Adrenal gland (tissue), 12 donors: ENCODE results near the gene ELN. TPM values are rescaled to one million over a fixed set of nuclear protein-coding genes. Genes with fewer than 3 reads are reported as not detected.

Source experiments
- DNase-seq, 7 donors: peaks; one replicate each; pipeline ENCODE4 v3.0.0-alpha.2; 2019 to 2020
- H3K27ac ChIP-seq, 5 donors: fragments of 200-600 bp; sonication (generic) in 4 of 5; 1 replicate in 3 of 5; 2 replicates in 2 of 5; pipeline versions ENCODE4 v1.5.1 to v1.8.0; 2016 to 2020; ENCODE audit warnings: mild to moderate bottlenecking in 1 of 5
- H3K27me3 ChIP-seq: fragments of 200-600 bp; 2 replicates; pipeline ENCODE4 v1.8.0; 2021
- H3K36me3 ChIP-seq, 2 donors: fragments of 200-600 bp; replicated peaks in 1 of 2; 1 replicate in 1 of 2; 2 replicates in 1 of 2; pipeline versions ENCODE4 v1.5.1 to v1.8.0; 2018 to 2022
- H3K4me1 ChIP-seq, 2 donors: fragments of 200-600 bp; replicated peaks in 1 of 2; 1 replicate in 1 of 2; 2 replicates in 1 of 2; pipeline versions ENCODE4 v1.5.1 to v1.8.0; 2018 to 2021
- H3K4me3 ChIP-seq, 4 donors: fragments of 200-600 bp; sonication (generic) in 3 of 4; one replicate each; pipeline ENCODE4 v1.5.1; 2016 to 2018
- H3K9me3 ChIP-seq, 3 donors: fragments of 200-600 bp; sonication (generic) in 1 of 3; replicated peaks in 1 of 3; 1 replicate in 2 of 3; 2 replicates in 1 of 3; pipeline versions ENCODE4 v1.5.1 to v1.8.0; 2016 to 2021
- CTCF ChIP-seq, 6 experiments: fragments of 450-650 bp in 4 of 6; fragments of 200-600 bp in 2 of 6; sonication (generic) in 1 of 6; IDR thresholded peaks; 1 replicate in 5 of 6; 2 replicates in 1 of 6; pipeline versions ENCODE4 v1.5.1 to v1.8.0; 2016 to 2021; ENCODE audit warnings: antibody characterized with exemption in 6 of 6, mild to moderate bottlenecking in 2 of 6, moderate library complexity in 1 of 6
- POLR2A ChIP-seq, 2 donors: fragments of 450-650 bp; IDR thresholded peaks; one replicate each; pipeline ENCODE4 v1.6.1; 2017; ENCODE audit warnings: antibody characterized with exemption in 2 of 2, mild to moderate bottlenecking in 2 of 2, moderate library complexity in 1 of 2
- WGBS, 4 donors: extraction: QIAGEN DNeasy Blood & Tissue Kit in 2 of 4; methylation state at CpG; one replicate each; pipeline versions ENCODE4 v1.1.5 to v1.1.7; 2013 to 2017; 5-methylcytosine and 5-hydroxymethylcytosine counted together
- intact Hi-C, 2 donors: fragments of 100-400 bp; cut with DNase I; formaldehyde crosslinking; loops; one replicate each; pipeline versions ENCODE4 v1.14.1 to v1.15.0; 2022 to 2023
- polyA plus RNA-seq, 3 donors: library from polyadenylated mRNA; stranded (reverse); fragments of 200-250 nt in 2 of 3; fragments of 350-450 nt in 1 of 3; fragmentation: Illumina TruSeq in 1 of 3; extraction: RNeasy Lipid Tissue Mini Kit (QIAGEN cat#74804) in 1 of 3; gene quantifications; one replicate each; pipeline ENCODE4 v1.2.3, GENCODE V29; 2013 to 2014
- total RNA-seq, 9 donors: library from RNA; depleted of rRNA in 4 of 9; stranded (reverse); fragments of >200 nt in 4 of 9; fragments of 120-200 nt in 1 of 9; fragmentation: NEBNext Ultra II Directional in 1 of 9; extraction: Animal tissue kit (Norgen Biotek cat#: 25700) in 1 of 9; gene quantifications; one replicate each; pipeline versions ENCODE4 v1.1.0 to v1.2.4, GENCODE V29; 2013 to 2023
- donor health status: healthy with polysubstance abuse.
- donor health status: Bipolar disorder and iron deficiency.
- donor health status: DM: yes; HTN: yes; CAD: no.
- donor health status: DM: no; HTN: no; CAD: no.
- donor health status: DM: no; HTN: no; CAD: no.
- donor health status: DM: yes; HTN: yes; CAD: no.

Gene ELN
- total and polyA plus RNA-seq, 12 donors: 4.6 to 107 (median 15.9) TPM

DNA sequence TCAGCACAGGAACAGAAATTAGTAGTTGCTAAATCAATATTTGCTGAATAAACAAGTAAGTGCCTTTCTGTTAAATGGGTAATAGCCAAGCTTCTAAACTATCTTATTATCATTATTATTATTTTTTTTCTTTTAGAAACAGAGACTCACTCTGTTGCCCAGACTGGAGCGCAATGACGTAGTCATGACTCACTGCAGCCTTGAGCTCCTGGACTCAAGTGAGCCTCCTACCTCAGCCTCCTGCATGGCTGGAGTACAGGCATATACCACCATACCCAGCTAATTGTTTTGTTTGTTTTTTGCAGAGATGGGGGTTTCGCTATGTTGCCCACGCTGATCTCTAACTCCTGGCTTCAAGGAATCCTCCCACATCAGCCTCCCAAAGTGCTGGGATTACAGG is 12.3 kb upstream of the ELN start:
- 78 to 85% (median 82%) methylated on average over 4 of the region's 4 CpGs for WGBS, 4 donors

GRCh38 chr7:74017125-74017524 is 10.8 kb upstream of the ELN start:
- 61 to 69% (median 65%) methylated on average over 6 of the region's 6 CpGs for WGBS, 4 donors
- no peaks in the 10 kb centered on the region for H3K4me1 ChIP-seq
- TF ChIP-seq CTCF (IDR thresholded peaks at IDR 0.05) (no peak), POLR2A (IDR thresholded peaks at IDR 0.05) (no peak)

More for the DNA sequence above, 12.3 kb upstream of the ELN start:
- no peak overlapping the region for H3K27ac ChIP-seq
- H3K4me3 ChIP-seq: no peak overlapping the region
- no peaks in the 10 kb centered on the region for H3K36me3 ChIP-seq
- H3K9me3 ChIP-seq: no peaks in the 10 kb centered on the region
- H3K4me1 ChIP-seq: no peaks in the 10 kb centered on the region
- TF ChIP-seq CTCF (IDR thresholded peaks at IDR 0.05) (no peak), POLR2A (IDR thresholded peaks at IDR 0.05) (no peak)
- intact Hi-C loops: no loop called here
- DNase-seq: no peak
- no peaks in the 10 kb centered on the region for H3K27me3 ChIP-seq

DNA sequence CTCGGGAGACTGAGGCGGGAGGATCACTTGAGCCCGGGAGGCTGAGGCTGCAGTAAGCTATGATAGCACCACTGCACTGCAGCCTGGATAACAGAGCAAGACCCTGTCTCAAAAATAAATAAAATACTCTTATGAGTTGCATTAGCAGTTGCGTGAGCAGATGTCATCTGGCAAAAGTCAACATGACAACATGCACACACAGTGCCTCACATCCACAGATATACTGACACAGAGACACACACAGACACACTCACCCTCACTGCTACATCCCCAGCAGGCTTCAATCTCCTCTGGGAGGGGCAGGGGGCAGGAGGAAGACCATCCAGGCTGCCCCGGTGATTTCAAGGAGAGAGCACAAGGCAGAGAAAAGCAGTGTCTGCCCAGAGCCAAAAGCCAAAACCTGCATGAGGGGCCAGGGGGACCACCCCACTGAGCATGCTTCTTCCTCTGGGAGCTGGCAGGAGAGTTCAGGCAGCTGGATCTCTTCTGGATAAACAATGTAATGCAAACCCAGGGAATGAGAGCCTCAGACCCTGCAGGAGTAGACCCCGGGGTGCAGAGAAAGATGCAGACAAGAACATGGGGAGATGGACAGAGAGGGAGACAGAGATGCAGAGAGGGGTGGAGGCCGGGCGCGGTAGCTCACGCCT is 9.6 kb upstream of the ELN start:
- Histone ChIP-seq H3K27ac (no peak overlapping the region), H3K4me1 (peaks cover 0 to 2% of the 10 kb centered on the region in 2 donors), H3K9me3 (no peaks in the 10 kb centered on the region), H3K27me3 (no peaks in the 10 kb centered on the region), H3K4me3 (no peak overlapping the region), H3K36me3 (no peaks in the 10 kb centered on the region)
- 72 to 87% (median 83%) methylated on average over 10 of the region's 10 CpGs for WGBS, 4 donors
- intact Hi-C loops: no loop called here
- no peak for DNase-seq
- TF ChIP-seq POLR2A (IDR thresholded peaks at IDR 0.05) (no peak), CTCF (IDR thresholded peaks at IDR 0.05) (no peak)

More at GRCh38 chr7:74017125-74017524, 10.8 kb upstream of the ELN start:
- Histone ChIP-seq H3K36me3 (no peaks in the 10 kb centered on the region), H3K9me3 (no peaks in the 10 kb centered on the region), H3K27ac (no peak overlapping the region), H3K27me3 (no peaks in the 10 kb centered on the region), H3K4me3 (no peak overlapping the region)
- no peak for DNase-seq
- intact Hi-C loops: no loop called here

DNA sequence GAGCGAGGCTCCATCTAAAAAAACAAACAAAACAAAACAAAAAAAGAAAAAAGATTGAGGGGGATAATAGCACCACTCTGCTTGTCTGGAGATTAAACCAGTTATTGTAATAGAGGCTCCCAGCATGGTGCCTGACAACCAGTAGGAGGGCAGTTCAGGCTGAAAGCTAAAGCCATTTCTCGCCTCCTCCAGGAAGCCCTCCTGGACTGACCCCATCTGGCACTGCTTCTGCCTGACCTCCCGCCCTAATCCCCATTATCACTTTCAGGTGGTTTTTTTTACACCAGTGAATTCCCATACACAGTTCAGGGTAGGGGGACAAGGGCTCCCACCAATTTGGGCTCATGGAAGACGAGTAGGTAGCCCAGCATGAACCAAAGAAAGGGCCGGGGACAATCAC is 8.8 kb upstream of the ELN start:
- no peak overlapping the region for H3K27ac ChIP-seq
- no peak overlapping the region for H3K4me3 ChIP-seq
- TF ChIP-seq CTCF (IDR thresholded peaks at IDR 0.05): no peak
- no peak for TF ChIP-seq POLR2A (IDR thresholded peaks at IDR 0.05)
- no peaks in the 10 kb centered on the region for H3K9me3 ChIP-seq
- no peak for DNase-seq
- H3K4me1 ChIP-seq: peaks cover 0 to 9% of the 10 kb centered on the region in 2 donors
- H3K36me3 ChIP-seq: no peaks in the 10 kb centered on the region
- WGBS, 4 donors: 70 to 85% (median 76%) methylated on average over 5 of the region's 5 CpGs
- intact Hi-C loops: no loop called here
- no peaks in the 10 kb centered on the region for H3K27me3 ChIP-seq
